H9 (cell line): ENCODE results near the gene CDYL2. TPM values are rescaled to one million over a fixed set of nuclear protein-coding genes. Genes with fewer than 3 reads are reported as not detected.

Experiments used
- DNase-seq: peaks from one replicate; pipeline ENCODE4 v3.0.0-alpha.2; 2017
- H2AFZ ChIP-seq: one replicate; pipeline ENCODE4 v1.6.1; 2013; ENCODE audit warnings: mild to moderate bottlenecking, low read length, control low read depth, moderate library complexity
- H2AK5ac ChIP-seq: 2 replicates; pipeline ENCODE4 v1.6.1; 2013; ENCODE audit warnings: low read length, control low read depth, mixed read lengths; ENCODE audit not compliant: insufficient read length
- H2BK120ac ChIP-seq: one replicate; pipeline ENCODE4 v1.6.1; 2013; ENCODE audit warnings: low read depth, mild to moderate bottlenecking, low read length, control low read depth, inconsistent platforms; ENCODE audit not compliant: poor library complexity, severe bottlenecking
- H2BK12ac ChIP-seq: 2 replicates; pipeline ENCODE4 v1.6.1; 2013; ENCODE audit warnings: low read length, control low read depth, mixed read lengths, low read depth; ENCODE audit not compliant: insufficient read length
- H2BK15ac ChIP-seq: 2 replicates; pipeline ENCODE4 v1.6.1; 2013; ENCODE audit warnings: low read depth, low read length, control low read depth
- H2BK20ac ChIP-seq: one replicate; pipeline ENCODE4 v1.6.1; 2013; ENCODE audit warnings: low read depth, mild to moderate bottlenecking, low read length, control low read depth, inconsistent platforms; ENCODE audit not compliant: poor library complexity, severe bottlenecking
- H2BK5ac ChIP-seq: 2 replicates; pipeline ENCODE4 v1.6.1; 2013; ENCODE audit warnings: low read length, control low read depth, mixed read lengths; ENCODE audit not compliant: insufficient read length
- H3K14ac ChIP-seq: 2 replicates; pipeline ENCODE4 v1.6.1; 2013; ENCODE audit warnings: low read length, control low read depth; ENCODE audit not compliant: insufficient read depth
- H3K18ac ChIP-seq: 2 replicates; pipeline ENCODE4 v1.6.1; 2013; ENCODE audit warnings: low read depth, mild to moderate bottlenecking, mixed read lengths, low read length, control low read depth; ENCODE audit not compliant: insufficient read length
- H3K23ac ChIP-seq: 2 replicates; pipeline ENCODE4 v1.6.1; 2013; ENCODE audit warnings: low read length, control low read depth, mixed read lengths, low read depth; ENCODE audit not compliant: insufficient read length
- H3K23me2 ChIP-seq: 2 replicates; pipeline ENCODE4 v1.6.1; 2013; ENCODE audit warnings: low read depth, mild to moderate bottlenecking, mixed read lengths, low read length, control low read depth; ENCODE audit not compliant: insufficient read length, poor library complexity, severe bottlenecking
- H3K27ac ChIP-seq: 2 replicates; pipeline ENCODE4 v1.5.1; 2013; ENCODE audit warnings: low read length, control low read depth, mixed read lengths, low read depth; ENCODE audit not compliant: insufficient read length
- H3K27me3 ChIP-seq: 2 replicates; pipeline ENCODE4 v1.6.1; 2013; ENCODE audit warnings: low read length, control low read depth, inconsistent platforms; ENCODE audit not compliant: insufficient read depth
- H3K4ac ChIP-seq: 2 replicates; pipeline ENCODE4 v1.6.1; 2013; ENCODE audit warnings: low read depth, mild to moderate bottlenecking, control low read depth, inconsistent platforms, low read length, moderate library complexity
- H3K4me1 ChIP-seq: 2 replicates; pipeline ENCODE4 v1.6.1; 2013; ENCODE audit warnings: low read length, control low read depth, inconsistent platforms; ENCODE audit not compliant: insufficient read depth
- H3K4me2 ChIP-seq: 2 replicates; pipeline ENCODE4 v1.6.1; 2013; ENCODE audit warnings: low read length, control low read depth, mixed read lengths; ENCODE audit not compliant: insufficient read length, insufficient read depth
- H3K56ac ChIP-seq: 2 replicates; pipeline ENCODE4 v1.6.1; 2013; ENCODE audit warnings: low read depth, mild to moderate bottlenecking, mixed read lengths, low read length, control low read depth; ENCODE audit not compliant: insufficient read length
- H3K79me1 ChIP-seq: 2 replicates; pipeline ENCODE4 v1.6.1; 2013; ENCODE audit warnings: low read depth, mild to moderate bottlenecking, moderate library complexity, low read length, control low read depth, inconsistent platforms; ENCODE audit not compliant: insufficient read depth, poor library complexity, severe bottlenecking
- H3K79me2 ChIP-seq: 2 replicates; pipeline ENCODE4 v1.6.1; 2013; ENCODE audit warnings: low read length, control low read depth, inconsistent platforms; ENCODE audit not compliant: insufficient read depth
- H3K9ac ChIP-seq: 2 replicates; pipeline ENCODE4 v1.6.1; 2013; ENCODE audit warnings: low read length, control low read depth, mixed read lengths; ENCODE audit not compliant: insufficient read length; ENCODE audit errors: extremely low read depth
- H3K9me3 ChIP-seq: one replicate; pipeline ENCODE4 v1.6.1; 2013; ENCODE audit warnings: low read depth, low read length, inconsistent platforms; ENCODE audit not compliant: control insufficient read depth
- H3T11ph ChIP-seq: one replicate; pipeline ENCODE4 v1.6.1; 2013; ENCODE audit warnings: mild to moderate bottlenecking, low read length, control low read depth, inconsistent platforms
- H4K20me1 ChIP-seq: one replicate; pipeline ENCODE4 v1.6.1; 2013; ENCODE audit not compliant: control insufficient read depth, insufficient read length, insufficient read depth
- H4K5ac ChIP-seq: 2 replicates; pipeline ENCODE4 v1.6.1; 2013; ENCODE audit warnings: low read depth, mild to moderate bottlenecking, mixed read lengths, low read length, control low read depth; ENCODE audit not compliant: insufficient read length
- H4K8ac ChIP-seq: replicated peaks from 2 replicates; pipeline ENCODE4 v1.6.1; 2013; ENCODE audit warnings: low read length, control low read depth, mixed read lengths, low read depth; ENCODE audit not compliant: insufficient read length
- H4K91ac ChIP-seq: 2 replicates; pipeline ENCODE4 v1.6.1; 2013; ENCODE audit warnings: low read depth, mild to moderate bottlenecking, moderate library complexity, mixed read lengths, low read length, control low read depth; ENCODE audit not compliant: insufficient read length
- H3K27ac Mint-ChIP-seq, 3 experiments: 2 replicates in 2 of 3; 3 replicates in 1 of 3; pipeline ENCODE4 v1.8.0; 2020 to 2021; ENCODE audit warnings: mixed read lengths in 3 of 3, mild to moderate bottlenecking in 1 of 3, moderate library complexity in 1 of 3
- H3K27me3 Mint-ChIP-seq: 2 replicates; pipeline ENCODE4 v1.8.0; 2021; ENCODE audit warnings: low read depth, mild to moderate bottlenecking, moderate library complexity, mixed read lengths
- H3K36me3 Mint-ChIP-seq, 3 experiments: 2 replicates in 2 of 3; 3 replicates in 1 of 3; pipeline ENCODE4 v1.8.0; 2020 to 2021; ENCODE audit warnings: low read depth in 3 of 3, mixed read lengths in 3 of 3; ENCODE audit not compliant: insufficient read depth in 1 of 3
- H3K4me1 Mint-ChIP-seq, 2 experiments: 2 replicates each; pipeline ENCODE4 v1.8.0; 2020; ENCODE audit warnings: mixed read lengths in 2 of 2
- H3K4me3 Mint-ChIP-seq, 2 experiments: 2 replicates in 1 of 2; 3 replicates in 1 of 2; pipeline ENCODE4 v1.8.0; 2020 to 2021; ENCODE audit warnings: mild to moderate bottlenecking in 2 of 2, mixed read lengths in 2 of 2, moderate library complexity in 1 of 2
- H3K9me3 Mint-ChIP-seq, 2 experiments: 2 replicates in 1 of 2; 3 replicates in 1 of 2; pipeline ENCODE4 v1.8.0; 2020; ENCODE audit warnings: mild to moderate bottlenecking in 2 of 2, mixed read lengths in 2 of 2, moderate library complexity in 1 of 2
- WGBS: extraction: QIAGEN DNeasy Blood & Tissue Kit; methylation state at CpG from one replicate; pipeline ENCODE4 v1.1.7; 2013; ENCODE audit warnings: missing lambda C conversion rate, low lambda C conversion rate, mixed read lengths; ENCODE audit not compliant: insufficient read length; ENCODE audit errors: extremely low coverage; 5-methylcytosine and 5-hydroxymethylcytosine counted together
- total RNA-seq: library from RNA; stranded (reverse); gene quantifications from 2 replicates; pipeline ENCODE4 v1.2.1, GENCODE V29; 2021
- TF ChIP-seq, protein P1 (sequence below): fragments of 200-600 bp; sonication (generic); conservative IDR thresholded peaks from 3 replicates; pipeline ENCODE4 v1.8.0; 2021; ENCODE audit warnings: antibody characterized with exemption, mild to moderate bottlenecking

The CDYL2 gene
- total RNA-seq, 1 experiment from 2014 or later, result 4.2 TPM

DNA sequence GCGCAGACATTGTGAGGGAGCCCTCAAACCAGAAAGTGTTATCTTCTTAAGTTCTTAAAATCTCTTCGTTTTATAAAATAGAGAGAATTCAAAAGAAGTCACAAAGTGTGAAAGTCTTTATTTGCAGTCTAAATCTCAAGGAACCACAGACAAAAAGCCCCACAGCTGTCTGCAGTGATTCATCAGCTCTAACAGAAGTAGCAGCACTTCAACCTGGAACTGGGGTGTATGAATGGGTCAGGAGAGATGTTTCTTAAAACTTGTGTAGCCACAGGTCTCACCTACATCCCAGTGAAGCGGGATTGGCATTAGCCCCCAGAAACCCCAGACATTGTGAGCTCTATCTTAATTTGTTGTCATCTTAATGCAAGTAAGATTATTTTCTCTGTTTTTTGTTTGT lies 61.1 kb downstream of the CDYL2 start:
- no peak overlapping the region for H3K4me2 ChIP-seq
- Mint-ChIP-seq H3K9me3 (peaks cover 17 to 18% of the 10 kb centered on the region in 2 experiments; a peak in 4 of 5 replicates), H3K27ac (no peak overlapping the region), H3K36me3 (no peaks in the 10 kb centered on the region), H3K27me3 (no peaks in the 10 kb centered on the region), H3K4me1 (no peaks in the 10 kb centered on the region; a peak in 1 of 4 replicates), H3K4me3 (no peak overlapping the region)
- H2BK20ac ChIP-seq, result no peak overlapping the region
- H3K4me1 ChIP-seq, result no peaks in the 10 kb centered on the region
- H3T11ph ChIP-seq, result no peak overlapping the region
- H2BK15ac ChIP-seq, result no peak overlapping the region
- H3K14ac ChIP-seq, result no peak overlapping the region
- no peak overlapping the region for H4K5ac ChIP-seq
- no peak overlapping the region for H3K23ac ChIP-seq
- no peak for DNase-seq
- TF ChIP-seq, protein P1, sequence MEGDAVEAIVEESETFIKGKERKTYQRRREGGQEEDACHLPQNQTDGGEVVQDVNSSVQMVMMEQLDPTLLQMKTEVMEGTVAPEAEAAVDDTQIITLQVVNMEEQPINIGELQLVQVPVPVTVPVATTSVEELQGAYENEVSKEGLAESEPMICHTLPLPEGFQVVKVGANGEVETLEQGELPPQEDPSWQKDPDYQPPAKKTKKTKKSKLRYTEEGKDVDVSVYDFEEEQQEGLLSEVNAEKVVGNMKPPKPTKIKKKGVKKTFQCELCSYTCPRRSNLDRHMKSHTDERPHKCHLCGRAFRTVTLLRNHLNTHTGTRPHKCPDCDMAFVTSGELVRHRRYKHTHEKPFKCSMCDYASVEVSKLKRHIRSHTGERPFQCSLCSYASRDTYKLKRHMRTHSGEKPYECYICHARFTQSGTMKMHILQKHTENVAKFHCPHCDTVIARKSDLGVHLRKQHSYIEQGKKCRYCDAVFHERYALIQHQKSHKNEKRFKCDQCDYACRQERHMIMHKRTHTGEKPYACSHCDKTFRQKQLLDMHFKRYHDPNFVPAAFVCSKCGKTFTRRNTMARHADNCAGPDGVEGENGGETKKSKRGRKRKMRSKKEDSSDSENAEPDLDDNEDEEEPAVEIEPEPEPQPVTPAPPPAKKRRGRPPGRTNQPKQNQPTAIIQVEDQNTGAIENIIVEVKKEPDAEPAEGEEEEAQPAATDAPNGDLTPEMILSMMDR, result no peak
- H2BK120ac ChIP-seq, result no peak overlapping the region
- no peak overlapping the region for H2AK5ac ChIP-seq
- no peaks in the 10 kb centered on the region for H4K20me1 ChIP-seq
- no peak overlapping the region for H3K4ac ChIP-seq
- no peak overlapping the region for H4K8ac ChIP-seq
- H3K79me1 ChIP-seq, result no peaks in the 10 kb centered on the region
- no peak overlapping the region for H3K56ac ChIP-seq
- no peaks in the 10 kb centered on the region for H3K23me2 ChIP-seq
- H4K91ac ChIP-seq, result no peak overlapping the region
- no peak overlapping the region for H3K18ac ChIP-seq
- no peak overlapping the region for H2BK12ac ChIP-seq
- no peak overlapping the region for H3K9ac ChIP-seq
- no peak overlapping the region for H2BK5ac ChIP-seq
- no CpG with 5 or more reads among the region's 3 CpGs for WGBS
- no peak overlapping the region for H3K27ac ChIP-seq
- H3K79me2 ChIP-seq, result no peaks in the 10 kb centered on the region
- no peak overlapping the region for H2AFZ ChIP-seq
- no peaks in the 10 kb centered on the region for H3K9me3 ChIP-seq
- H3K27me3 ChIP-seq, result no peaks in the 10 kb centered on the region
